ENCODE data around the gene NAALADL2. TPM values are rescaled to one million over a fixed set of nuclear protein-coding genes. Genes with fewer than 3 reads are reported as not detected.

The NAALADL2 gene
- total and polyA plus RNA-seq, 9 of the 15 experiments (the other 6 are each of a cell fraction or from before 2014, with no cell fraction given) = 0.29 to 1.1 (median 0.79) TPM; not detected in 1

- intact Hi-C loops (cut with micrococcal nuclease) (no loop called here), in situ Hi-C loops (cut with MboI) (no loop called here)
- TF ChIP-seq ARID3A (IDR thresholded peaks at IDR 0.05; ENCODE audit: borderline replicate concordance, low read depth, low read length) = no peak
- no peak for TF ChIP-seq PRDM10 (IDR thresholded peaks at IDR 0.05; ENCODE audit: partially characterized antibody)
- no peak for TF ChIP-seq ARID2 (IDR thresholded peaks at IDR 0.05)
- TF ChIP-seq RAD51 (IDR thresholded peaks at IDR 0.05; ENCODE audit: borderline replicate concordance, low read depth) = no peak
- no peak for TF ChIP-seq ATF3 (IDR thresholded peaks at IDR 0.05)
- no peak for TF ChIP-seq ATF3 (CRISPR knock-in tag; conservative IDR thresholded peaks at IDR 0.05)
- TF ChIP-seq HDAC3 (IDR thresholded peaks at IDR 0.05; ENCODE audit: borderline replicate concordance, partially characterized antibody) = no peak
- no peak for TF ChIP-seq ZNF444 (CRISPR knock-in tag; IDR thresholded peaks at IDR 0.05)
- no peak for TF ChIP-seq CREB3L1 (IDR thresholded peaks at IDR 0.05; ENCODE audit: borderline replicate concordance, low read depth)
- TF ChIP-seq MXI1 (IDR thresholded peaks at IDR 0.05; ENCODE audit: low read depth, low read length) = no peak
- no peak for TF ChIP-seq ILF3 (IDR thresholded peaks at IDR 0.05; ENCODE audit: borderline replicate concordance)
- no peak for TF ChIP-seq ZNF740 (CRISPR knock-in tag; IDR thresholded peaks at IDR 0.05)
- no peak for TF ChIP-seq ZNF740 (tag; IDR thresholded peaks at IDR 0.05)
- ChIA-PET POLR2A (no interaction called here), CTCF (ENCODE audit: low intra/inter-chr PET ratio) (no interaction called here)
- no peaks in the 10 kb centered on the region for H3K4me1 ChIP-seq (replicated peaks in 1 of 2; ENCODE audit: control insufficient read depth in 2 of 2, insufficient read depth in 2 of 2, low read length in 2 of 2)
- no TSS peak for BruUV-seq (replicated peaks)
- FAIRE-seq (no peak), DNase-seq (ENCODE audit: extremely low read depth in 1 of 4, low spot score in 3 of 4) (no peak), ATAC-seq (no peak)
- no peak overlapping the region for H2AFZ ChIP-seq (ENCODE audit: low read depth, low read length)
- H3K36me3 ChIP-seq (ENCODE audit: control insufficient read depth, insufficient read depth, low read length) = no peaks in the 10 kb centered on the region
- H4K20me1 ChIP-seq (replicated peaks; ENCODE audit: control insufficient read depth, insufficient read depth, low read length) = no peaks in the 10 kb centered on the region
- H3K4me2 ChIP-seq (ENCODE audit: insufficient read depth, low read length) = no peak overlapping the region
- no peaks in the 10 kb centered on the region for H3K9me3 ChIP-seq (replicated peaks; ENCODE audit: control insufficient read depth, insufficient read depth, low read depth, low read length)
- no peak overlapping the region for H3K4me3 ChIP-seq
- no peak overlapping the region for H3K9ac ChIP-seq (ENCODE audit: insufficient read depth in 1 of 2, low read depth in 2 of 2, low read length in 2 of 2)
- H3K9me1 ChIP-seq (ENCODE audit: control insufficient read depth, insufficient read depth, low read length) = no peaks in the 10 kb centered on the region
- no peaks in the 10 kb centered on the region for H3K27me3 ChIP-seq (ENCODE audit: control insufficient read depth in 2 of 2, insufficient read depth in 2 of 2, low read length in 2 of 2)
- no peak overlapping the region for H3K27ac ChIP-seq (ENCODE audit: extremely low read depth, low read depth, low read length)
- H3K79me2 ChIP-seq (ENCODE audit: control insufficient read depth, insufficient read depth, low read length) = no peaks in the 10 kb centered on the region
Measured at GRCh38 chr3:175571096-175571495, 712.0 kb downstream of the NAALADL2 start.
